GDM1 (cell line): ENCODE results near the gene RABEP1.

ENCODE experiments used
- DNase-seq: peaks from one replicate; lab custom pipeline; 2025; lab: John Stamatoyannopoulos, UW

Gene RABEP1

DNA sequence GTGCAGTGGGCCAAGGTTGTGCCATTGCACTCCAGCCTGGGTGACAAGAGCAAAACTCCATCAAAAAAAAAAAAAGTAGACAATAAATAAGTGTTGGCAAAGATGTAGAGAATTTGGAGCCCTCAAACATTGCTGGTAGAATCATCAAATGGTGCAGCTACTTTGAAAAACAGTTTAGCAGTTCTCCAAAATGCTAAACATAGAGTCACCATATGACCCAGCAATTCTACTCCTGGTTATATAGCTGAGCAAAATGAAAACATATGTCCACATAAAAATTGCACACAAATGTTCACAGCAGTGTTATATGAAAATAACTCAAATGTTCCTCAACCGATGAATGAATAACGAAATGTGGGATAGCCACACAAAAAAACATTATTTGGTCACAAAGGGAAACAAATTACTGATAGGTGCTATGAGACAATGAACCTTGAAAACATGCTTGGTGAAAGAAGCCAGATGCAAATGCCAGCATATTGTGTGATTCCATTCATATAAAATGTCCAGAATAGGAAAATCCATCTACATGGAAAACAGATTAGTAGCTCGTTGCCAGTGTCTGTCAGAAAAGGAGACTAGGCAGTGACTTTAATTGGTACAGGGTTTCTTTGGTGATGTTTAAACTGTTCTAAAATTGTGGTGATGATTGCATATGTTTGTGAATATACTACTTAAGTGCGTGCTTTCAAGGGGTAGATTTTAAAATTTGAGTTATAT is 12.7 kb upstream of the RABEP1 start:
- no peak for DNase-seq

DNA sequence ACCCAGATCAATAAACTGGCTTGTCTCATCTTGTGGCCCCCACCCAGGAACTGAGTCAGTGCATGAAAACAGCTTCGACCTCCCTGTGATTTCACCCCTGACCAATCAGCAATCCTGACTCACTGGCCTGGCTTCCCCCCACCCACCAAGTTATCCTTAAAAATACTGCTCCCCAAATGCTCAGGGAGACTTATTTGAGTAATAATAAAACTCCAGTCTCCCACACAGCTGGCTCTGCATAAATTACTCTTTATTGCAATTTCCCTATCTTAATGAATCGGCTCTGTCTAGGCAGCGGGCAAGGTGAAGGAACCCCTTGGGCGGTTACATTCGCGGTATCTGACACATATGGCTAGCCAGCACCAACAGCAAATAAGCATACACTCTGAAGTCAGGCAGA is 9.8 kb upstream of the RABEP1 start:
- no peak for DNase-seq

DNA sequence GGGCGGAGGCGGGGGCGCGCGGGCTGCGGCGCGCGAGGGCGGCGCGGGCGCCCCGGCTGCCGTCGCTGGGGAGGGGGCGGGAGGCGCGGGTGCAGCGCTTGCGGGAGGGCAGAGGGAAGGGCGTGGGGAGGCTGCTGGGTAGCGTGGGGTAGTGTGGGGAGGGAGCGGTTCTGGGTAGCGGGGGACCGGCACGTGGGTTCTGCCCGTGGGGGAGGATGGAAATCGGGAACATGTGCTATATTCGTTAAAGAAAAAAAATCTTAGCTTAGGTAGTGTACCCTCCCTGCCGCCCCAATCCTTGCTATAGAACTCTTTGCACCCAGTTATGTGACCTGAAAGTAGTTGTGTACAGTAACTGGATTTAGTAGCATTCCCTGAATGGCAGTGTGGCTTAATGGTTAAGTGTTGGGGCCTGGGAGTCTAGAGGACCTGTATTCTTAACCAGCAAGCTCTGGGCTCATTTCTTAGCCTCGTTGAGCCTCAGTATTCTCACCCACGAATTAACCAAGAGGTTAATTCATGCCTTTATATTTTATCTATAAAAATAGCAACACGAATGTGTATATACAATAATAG is 646 bp downstream of the RABEP1 start:
- DNase-seq, result no peak

DNA sequence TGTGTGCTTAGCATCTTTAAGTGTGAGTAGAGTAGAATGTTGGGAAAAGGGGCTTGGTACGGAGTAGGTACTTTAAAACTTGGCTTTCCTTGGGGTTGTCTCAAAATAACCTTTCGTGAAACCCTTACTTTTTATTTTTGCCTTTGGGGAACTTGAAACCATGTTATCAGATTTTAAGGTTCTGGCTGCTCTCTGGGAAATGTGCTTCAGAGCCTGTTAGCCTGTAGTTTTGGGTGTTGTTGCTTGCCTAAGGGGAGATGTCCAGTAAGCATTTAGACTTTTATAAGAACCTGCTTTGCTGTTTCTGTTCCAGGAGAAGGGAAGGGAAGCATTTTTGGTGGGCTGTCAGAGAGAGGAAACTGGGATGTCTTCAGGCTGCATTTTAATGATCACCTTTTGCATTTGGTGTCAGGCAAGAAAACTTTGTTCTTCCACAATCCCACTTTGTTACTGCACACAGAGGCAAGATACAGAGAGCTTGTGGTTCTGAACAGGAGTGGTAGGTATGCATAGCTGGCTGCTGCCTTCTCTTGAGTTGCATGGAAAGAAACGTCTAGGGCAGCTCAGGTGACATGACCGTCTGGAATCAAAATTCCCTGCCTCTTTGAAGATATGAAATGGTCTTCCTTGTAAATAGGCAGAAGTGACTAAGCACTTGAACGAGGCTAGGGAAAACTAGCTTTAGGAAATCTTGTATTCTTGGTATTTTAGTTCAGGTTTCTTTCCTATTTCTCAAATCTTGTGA is 1.7 kb downstream of the RABEP1 start:
- DNase-seq, result no peak

DNA sequence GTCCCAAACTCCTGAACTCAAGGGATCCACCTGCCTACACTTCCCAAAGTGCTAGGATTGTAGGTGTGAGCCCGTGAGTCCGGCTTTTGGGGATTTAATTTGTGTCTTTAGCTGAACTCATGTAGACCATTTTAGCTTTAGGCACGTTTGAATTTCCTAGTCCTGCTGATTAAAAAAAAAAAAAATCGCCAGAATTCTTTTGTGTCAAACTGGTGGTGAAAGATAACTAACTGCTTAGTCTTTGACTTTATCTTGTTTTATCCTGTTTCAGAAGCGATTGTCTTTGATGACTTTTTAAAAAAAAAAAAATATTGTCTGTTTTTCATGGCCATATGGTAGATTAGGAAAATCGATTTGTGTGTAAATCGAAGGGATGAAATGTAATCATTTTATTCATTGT is 2.6 kb downstream of the RABEP1 start:
- no peak for DNase-seq

DNA sequence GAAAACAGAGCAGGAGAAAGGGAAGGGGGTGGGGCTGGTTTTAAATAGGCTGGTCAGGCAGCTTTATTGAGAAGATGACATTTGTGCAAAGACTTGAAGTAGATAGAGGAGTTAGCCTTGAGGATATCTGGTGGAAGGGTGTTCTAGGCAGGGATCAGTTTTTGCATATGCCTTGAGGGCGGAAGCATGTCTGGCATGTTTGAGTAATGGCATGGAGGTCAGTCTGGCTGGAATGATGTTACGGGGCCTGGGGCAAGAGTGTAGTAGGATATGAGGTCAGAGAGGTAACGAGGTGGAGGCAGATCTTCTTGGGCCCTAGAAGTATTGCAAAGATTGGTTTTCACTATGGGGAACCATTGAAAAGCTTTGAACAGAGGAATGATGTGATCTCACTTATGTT is 4.8 kb downstream of the RABEP1 start:
- no peak for DNase-seq

DNA sequence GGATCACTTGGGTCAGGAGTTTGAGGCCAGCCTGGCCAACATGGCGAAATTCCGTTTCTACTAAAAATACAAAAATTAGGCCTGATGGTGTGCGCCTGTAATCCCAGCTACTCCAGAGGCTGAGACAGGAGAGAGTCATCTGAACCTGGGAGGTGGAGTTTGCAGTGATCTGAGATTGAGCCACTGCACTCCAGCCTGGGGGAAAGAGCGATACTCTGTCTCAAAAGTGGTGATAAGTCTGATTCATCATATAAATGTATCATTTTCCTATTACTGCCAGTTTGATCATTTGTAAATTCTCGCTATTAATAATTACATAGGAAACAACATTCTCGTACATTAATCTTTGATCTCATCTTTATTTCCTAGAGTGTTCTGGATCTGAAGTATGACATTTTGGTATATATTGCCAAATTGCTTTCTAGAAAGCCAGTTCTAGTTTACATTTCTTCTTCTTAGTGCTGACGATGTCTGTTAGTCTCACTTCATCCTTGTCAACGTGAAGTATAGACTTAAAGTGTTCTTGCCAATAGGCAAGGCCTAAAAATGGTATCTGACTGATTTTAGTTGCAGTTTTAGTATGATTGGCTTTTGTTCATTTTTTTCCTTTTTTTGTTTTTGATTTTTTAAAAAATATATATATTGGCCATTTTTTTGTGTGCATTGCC is 9.7 kb downstream of the RABEP1 start:
- DNase-seq, result no peak

DNA sequence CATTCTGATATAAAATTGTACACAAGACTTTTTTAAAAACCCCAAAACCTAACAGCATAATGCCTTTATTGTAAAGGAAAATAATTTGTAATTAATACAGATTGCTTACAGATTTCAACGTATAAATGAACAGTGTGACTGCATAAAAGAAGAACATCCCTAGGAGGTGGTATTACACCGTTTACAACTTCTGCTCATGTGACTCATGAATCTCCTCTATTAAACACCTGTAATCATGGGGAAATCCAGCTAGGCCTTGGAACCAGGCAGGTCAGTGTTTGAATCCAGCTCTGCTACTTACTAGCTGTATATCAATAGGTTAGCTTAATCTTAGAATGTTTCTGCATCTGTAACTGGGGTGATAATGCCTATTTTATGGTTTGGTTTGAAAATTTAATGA is 15.2 kb downstream of the RABEP1 start:
- DNase-seq, result no peak

DNA sequence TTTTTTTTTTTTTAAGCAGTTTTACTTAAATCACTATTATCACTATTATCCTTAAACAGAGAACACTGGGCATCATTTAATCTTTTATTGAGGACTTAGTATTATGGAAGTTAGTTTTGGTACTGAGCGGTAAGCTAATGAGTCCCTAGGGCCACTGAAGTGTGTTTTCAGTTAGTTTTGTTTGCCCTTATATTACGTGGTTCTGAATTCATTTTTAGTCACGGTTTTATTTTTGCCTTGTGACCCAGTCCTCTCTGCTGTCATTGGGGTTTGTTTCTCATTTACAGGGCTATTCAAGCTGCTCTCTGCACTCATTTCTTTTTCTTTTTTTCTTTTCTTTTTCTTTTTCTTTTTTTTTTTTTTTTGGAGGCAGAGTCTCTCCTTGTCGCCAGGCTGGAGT is 17.3 kb downstream of the RABEP1 start:
- no peak for DNase-seq

DNA sequence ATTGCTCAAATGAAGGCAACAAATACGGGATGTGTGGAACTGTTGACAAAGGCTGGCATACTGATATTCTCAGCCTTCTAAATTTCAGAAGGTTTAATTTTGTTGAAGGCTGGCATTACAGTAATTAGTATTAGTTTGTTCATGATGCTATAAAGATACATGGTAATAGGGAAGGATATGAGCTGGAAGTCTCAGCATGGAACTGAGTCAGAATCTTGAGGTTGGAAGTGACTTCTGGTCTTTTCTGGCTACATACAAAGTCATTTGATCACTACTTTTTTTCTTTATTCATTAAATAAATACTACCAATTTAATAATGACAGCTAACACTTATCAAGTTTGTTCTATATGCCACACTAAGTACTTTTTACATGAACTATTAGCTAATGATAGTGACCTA is 22.6 kb downstream of the RABEP1 start:
- no peak for DNase-seq

DNA sequence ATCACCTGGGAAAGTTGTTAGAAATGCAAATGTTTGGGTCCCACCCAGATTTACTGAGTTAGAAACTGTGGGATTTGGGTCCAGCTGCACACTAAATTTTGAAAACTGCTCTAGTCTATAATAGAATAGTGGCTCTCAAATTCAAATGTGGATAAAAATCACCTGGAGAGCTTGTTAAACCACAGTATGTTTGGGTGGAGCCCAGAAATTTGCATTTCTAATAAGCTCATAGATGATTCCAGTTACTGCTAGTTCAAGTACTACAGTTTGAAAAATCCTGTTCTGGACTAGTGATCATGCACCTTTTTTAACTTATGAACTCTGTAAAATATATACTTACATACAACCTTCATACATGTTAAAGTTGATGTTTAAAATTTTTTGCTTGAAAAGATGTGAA is 27.8 kb downstream of the RABEP1 start:
- no peak for DNase-seq

DNA sequence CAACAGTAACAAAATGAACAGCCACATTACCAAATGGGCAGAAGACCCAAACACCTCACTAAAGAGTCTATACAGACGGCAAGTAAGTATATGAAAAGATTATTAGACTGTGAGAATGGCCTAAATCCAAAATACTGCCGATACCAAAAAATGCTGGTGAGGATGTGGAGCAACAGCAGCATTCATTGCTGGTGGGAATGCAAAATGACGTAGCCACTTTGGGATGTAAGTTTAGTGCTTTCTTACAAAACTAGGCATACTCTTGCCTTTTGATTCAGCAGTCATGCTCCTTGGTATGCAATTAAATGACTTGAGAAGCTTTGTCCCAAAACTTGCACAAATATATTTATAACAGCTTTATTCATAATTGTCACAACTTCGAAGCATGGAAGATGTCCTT is 43.8 kb downstream of the RABEP1 start:
- no peak for DNase-seq

DNA sequence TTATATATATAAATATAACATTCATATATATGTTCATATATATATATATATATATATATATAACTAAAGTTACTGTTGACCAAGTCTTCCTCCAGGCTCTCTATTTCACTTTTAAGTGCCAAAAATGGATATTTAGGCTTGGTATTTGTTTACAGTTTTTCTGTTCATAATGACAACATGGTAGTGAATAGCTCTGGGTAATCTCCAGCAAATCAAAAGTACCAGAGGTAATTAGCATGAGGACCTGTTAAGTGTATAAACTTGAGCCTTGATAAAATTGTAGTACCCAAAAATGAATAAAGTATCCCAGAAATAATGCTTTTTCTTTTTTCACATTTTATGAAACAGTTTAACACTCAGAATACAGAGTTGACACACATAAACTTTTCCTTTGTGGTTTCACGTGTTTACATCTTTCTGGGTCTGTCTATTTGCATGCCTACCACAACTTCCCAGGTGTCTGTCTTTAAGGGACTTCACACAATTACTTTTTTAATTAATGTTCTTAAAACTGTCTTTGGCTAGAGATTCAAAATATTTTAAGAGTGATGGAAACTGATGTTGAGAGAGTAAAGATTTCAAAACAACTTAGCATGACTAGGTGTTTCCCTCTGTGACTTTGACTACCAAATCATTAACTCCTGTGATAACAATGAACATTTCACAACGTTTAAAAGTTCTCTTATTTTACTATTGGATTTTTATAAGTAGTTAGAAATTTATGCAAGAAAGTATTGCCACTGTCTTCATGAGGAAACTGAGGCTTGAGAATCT is 47.9 kb downstream of the RABEP1 start:
- no peak for DNase-seq

DNA sequence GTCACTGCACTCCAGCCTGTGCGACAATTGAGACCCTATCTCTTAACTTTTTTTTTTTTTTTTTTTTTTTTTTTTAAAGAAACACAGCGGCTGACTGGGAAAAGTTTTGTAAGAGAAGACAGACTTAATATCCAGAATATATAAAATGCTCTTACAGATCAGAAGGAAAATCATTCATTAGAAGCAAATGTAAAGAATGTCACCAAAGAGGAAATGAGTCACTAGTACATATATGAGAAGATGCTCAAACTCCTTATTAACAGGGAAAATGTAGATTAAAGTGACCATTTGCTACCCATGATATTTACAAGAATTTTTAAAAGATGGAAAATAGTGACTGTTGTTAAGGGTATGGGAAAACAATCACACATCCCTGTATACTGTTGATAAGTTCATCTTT is 48.9 kb downstream of the RABEP1 start:
- DNase-seq, result no peak

DNA sequence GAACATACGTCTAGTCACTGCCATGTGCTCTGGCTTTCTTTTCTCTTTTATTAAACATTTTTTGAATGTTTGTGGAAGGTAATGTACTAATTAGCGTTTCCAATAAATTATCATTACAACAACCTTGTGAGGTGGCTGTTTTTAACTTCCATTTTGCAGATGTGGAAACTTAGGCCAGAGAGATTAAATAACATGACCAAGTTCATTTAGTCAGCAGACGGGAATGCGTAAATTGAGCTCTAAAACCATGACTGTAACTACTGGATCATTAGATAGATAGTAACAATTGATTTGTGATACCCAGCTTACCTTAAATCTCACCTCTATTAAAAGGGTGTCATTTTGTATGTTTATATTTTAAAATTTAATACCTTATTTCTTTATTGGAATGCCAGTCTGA is 49.4 kb downstream of the RABEP1 start:
- DNase-seq, result no peak

DNA sequence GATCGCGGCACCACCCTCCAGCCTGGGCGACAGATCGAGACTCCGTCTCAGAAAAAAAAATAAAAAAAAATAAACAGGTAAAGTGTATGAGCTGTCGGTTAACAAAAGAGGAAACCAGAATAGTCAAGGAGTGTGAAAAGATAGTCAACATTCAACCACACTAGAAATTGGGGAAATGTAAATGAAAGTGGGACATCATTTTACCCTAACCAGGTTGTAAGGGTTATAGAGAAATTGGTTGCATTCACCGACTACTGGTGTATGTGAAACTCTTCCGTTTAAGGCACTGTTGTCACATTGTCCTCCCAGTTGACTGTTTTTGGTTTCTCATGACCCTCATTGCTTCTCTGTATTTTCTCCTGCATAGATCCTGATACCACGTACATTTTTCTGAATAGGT is 62.8 kb downstream of the RABEP1 start:
- DNase-seq, result no peak

DNA sequence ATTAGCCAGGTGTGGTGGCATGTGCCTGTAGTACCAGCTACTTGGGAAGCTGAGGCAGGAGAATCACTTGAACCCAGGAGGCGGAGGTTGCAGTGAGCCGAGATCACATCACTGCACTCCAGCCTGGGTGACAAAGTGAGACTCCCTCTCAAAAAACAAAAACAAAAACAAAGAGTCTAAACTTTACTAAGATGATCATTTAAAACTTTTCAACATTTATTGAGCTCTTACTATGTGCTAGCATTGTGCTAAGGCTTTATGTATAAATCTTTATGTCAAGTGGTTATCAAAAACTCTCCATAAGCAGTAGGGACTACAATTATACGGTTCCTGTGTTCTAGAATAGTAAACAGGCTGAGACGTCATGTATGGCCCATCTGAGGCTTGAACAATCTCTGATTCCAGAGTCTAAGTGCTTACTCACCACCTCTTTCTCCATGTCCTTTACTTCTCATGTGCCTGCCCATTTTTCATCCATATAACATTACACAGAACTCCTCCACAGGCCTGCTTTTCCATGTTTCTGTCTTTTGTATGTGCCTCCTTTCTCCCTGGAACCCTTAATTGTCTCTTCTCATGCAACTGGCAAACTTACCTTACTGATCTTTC is 70.7 kb downstream of the RABEP1 start:
- DNase-seq, result no peak

DNA sequence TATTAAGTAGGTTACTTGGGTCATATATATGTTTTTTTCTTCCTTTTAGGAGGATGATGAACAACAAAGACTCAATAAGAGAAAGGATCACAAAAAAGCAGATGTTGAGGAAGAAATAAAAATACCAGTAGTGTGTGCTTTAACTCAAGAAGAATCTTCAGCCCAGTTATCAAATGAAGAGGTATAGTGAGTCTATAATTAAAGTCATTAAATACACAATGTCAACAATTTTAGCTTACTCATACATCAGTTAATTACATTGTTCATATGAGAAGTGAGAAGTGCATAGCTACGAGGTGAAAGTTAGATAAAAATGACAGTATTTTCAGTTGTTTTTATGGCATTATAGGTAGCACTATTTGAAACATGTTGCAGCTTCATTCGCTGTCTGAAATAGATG is 72.2 kb downstream of the RABEP1 start:
- no peak for DNase-seq

DNA sequence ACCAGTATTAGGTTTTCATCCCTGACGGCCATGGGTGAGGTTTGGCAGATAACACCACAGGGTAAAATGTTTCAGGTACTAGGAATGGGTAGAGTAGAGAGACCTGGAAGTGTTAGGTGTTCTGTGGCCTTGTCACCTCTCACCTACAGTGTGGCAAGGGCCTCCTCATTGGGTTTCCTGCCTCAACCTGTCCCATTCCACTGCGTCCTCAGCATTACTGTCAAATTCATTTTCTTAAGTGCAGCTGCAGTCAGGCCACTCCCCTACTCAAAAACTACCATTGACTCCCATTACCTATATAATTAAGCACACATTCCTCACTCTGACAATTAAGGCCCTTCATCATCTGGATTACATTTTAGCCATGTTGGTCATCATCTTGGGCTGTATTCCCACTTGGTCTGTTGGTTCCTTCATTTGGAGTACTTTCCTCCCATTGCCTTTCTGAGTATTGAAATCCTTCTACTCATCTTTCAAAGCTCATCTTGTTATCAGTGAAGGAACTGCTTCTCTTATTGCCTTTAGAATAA is 72.9 kb downstream of the RABEP1 start:
- DNase-seq, result no peak

DNA sequence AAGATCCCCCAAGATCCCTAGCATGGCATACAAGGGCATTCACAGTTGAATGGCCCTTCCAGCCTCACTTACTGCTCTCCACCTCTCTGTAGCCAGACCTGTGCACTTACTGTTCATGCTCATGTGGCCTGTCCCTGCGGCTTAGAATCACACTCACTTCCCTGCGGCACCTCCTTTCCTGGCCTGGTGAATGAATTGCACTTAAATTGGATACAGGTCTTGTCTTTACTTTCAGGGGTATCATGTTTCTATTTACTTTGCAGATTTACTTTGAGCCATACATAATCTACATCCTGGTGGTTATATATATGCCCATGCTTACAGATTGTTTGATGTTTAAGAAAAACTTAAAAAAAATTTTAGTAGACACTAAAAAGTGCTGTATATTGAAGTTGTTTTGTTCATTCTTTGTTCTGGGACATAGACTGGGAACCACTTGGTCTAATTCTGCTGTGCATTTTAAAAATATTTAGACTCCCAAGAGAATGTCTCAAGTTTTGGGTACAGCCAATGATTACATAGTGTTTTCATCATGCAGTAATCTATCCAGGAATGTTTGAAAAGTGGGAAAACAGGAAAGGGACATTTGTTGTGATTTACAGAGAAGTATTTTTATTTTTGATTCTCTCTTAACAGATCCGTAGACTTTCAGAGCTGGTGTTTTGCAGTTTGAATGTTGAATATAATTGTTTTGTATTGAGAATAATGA is 73.5 kb downstream of the RABEP1 start:
- DNase-seq, result no peak

DNA sequence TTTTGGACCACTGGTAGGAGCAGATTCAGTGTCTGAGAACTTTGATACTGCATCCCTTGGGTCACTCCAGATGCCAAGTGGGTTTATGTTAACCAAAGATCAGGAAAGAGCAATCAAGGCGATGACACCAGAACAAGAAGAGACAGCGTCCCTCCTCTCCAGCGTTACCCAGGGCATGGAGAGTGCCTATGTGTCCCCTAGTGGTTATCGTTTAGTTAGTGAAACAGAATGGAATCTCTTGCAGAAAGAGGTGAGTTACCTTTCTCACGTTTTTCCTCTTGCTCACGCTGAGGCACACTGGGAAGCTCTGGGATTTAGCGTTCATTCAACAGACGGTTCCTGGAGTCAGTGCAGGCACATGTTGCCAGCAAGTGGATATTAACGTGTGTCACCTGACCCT is 79.3 kb downstream of the RABEP1 start:
- no peak for DNase-seq
